ENCODE results near the gene TUBGCP6. TPM values are rescaled to one million over a fixed set of nuclear protein-coding genes. Genes with fewer than 3 reads are reported as not detected.

TUBGCP6 gene
- total RNA-seq, 2 experiments from 2014 or later, result 44.5 to 47.8 TPM

DNA sequence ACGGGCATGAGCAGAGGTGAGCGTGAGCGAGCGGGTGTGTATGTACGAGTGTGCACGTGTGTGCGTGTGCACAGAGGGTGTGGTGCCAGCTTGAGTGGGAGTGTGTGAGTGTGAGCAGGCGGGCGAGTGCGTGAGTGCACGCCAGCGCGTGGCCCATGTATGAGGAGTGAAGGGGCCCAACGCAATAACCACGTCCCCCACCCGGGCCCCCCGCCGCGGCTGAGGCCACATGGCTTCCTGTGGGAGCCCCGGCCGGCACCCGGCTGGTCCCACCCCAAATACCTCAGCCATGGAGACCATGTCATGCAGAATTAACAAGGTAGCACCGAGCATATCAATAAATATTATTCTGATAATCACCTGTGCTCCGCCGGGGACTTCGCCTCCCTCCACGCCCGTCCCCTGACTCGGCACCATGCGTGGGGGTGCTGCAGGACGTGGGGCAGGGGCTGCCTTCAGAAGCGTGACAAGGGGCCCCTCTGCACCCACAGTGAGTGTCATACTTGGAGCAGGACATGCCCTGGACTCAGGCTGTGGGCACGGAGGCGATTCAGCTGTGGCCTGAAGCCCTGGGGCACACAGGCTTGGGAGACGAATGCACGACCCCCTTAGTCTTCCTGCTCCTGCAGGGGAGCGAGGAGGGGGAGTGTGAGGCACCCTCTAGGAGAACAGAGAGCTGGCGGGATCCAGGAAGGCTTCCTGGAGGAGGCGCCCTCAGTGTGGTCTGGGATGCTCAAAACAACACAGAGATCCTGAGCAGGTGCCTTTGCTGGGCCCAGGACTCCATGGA lies 64.7 kb downstream of the TUBGCP6 start:
- H3K27ac Mint-ChIP-seq, result no peak overlapping the region
- CTCF ChIA-PET, result no interaction called here
- no peak for DNase-seq
- H3K4me1 Mint-ChIP-seq (ENCODE audit: low read depth), result peaks cover 3% of the 10 kb centered on the region
- no peak overlapping the region for H3K4me3 Mint-ChIP-seq
- no peaks in the 10 kb centered on the region for H3K36me3 Mint-ChIP-seq (ENCODE audit: low read depth)
- intact Hi-C loops (cut with micrococcal nuclease), result no loop called here
- H3K9me3 Mint-ChIP-seq, result no peaks in the 10 kb centered on the region
- peaks cover 5% of the 10 kb centered on the region for H3K27me3 Mint-ChIP-seq (ENCODE audit: low read depth)

DNA sequence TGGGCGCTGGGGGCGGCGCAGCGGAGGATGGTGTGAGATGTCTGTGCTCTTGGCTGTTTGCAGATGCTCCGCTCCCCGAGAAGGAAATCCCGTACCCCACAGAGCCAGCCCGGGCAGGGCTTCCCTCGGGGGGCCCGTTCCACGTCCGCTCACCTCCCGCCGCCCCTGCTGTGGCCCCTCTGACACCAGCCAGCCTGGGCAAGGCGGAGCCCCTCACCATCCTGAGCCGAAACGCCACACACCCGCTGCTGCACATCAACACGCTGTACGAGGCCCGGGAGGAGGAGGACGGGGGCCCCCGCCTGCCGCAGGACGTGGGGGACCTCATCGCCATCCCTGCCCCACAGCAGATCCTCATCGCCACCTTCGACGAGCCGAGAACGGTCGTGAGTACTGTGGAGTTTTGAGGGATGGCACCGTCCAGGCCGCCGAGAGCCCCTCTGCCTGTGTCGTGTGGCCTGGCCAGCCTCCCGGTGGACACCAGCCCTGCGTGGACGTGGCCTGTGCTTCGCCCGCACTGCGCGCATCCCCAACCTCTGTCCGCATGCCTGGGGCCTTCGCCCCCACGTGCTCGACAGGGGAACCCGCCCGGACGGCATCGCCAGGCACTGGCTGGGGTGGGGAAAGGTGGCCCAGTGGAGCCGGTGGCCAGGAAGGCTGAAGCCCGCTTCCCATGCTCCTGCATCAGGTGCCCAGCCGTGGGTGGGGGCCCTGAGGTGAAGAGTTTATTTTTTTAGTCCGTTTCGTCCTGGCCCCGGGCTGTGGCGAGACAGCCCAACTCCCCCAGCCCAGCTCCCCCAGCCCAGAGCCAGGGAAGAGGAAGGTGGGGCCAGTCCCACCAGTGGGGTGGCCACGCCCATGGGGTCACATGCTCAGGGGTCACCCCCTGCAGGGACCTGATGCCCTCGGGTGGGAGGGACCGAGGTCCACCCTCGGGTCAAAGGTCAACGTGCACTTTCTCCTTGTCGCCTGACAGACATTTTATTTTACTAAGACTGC lies 65.7 kb downstream of the TUBGCP6 start:
- Mint-ChIP-seq H3K27ac (no peak overlapping the region), H3K36me3 (ENCODE audit: low read depth) (no peaks in the 10 kb centered on the region), H3K9me3 (no peaks in the 10 kb centered on the region), H3K27me3 (ENCODE audit: low read depth) (peaks cover 5% of the 10 kb centered on the region), H3K4me3 (no peak overlapping the region), H3K4me1 (ENCODE audit: low read depth) (no peaks in the 10 kb centered on the region)
- DNase-seq, result no peak
- intact Hi-C loops (cut with micrococcal nuclease), result no loop called here
- CTCF ChIA-PET, result no interaction called here

DNA sequence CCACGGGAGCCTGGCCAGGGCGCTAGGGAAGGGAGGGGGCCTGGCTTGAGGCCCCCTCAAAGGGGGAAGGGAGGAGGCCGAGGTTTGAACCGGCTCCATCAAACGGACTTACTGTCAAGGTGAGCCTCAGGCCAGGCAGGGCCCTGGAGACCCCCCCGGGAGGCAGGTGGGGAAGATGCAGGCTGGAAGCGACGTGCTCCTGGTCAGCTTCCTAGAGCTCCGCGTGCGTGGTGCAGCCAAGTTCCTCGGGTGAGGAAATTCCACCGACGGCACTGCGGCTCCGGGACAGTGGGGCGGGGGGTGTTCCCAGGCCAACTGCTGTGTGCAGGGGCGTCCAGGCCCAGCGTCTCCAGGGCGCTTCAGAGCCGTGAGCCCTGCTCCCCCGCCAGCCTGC lies 66.4 kb downstream of the TUBGCP6 start:
- intact Hi-C loops (cut with micrococcal nuclease), result no loop called here
- H3K4me1 Mint-ChIP-seq (ENCODE audit: low read depth), result no peaks in the 10 kb centered on the region
- no peak overlapping the region for H3K4me3 Mint-ChIP-seq
- H3K27ac Mint-ChIP-seq, result no peak overlapping the region
- no peaks in the 10 kb centered on the region for H3K36me3 Mint-ChIP-seq (ENCODE audit: low read depth)
- no peak for DNase-seq
- no peaks in the 10 kb centered on the region for H3K9me3 Mint-ChIP-seq
- CTCF ChIA-PET, result no interaction called here
- H3K27me3 Mint-ChIP-seq (ENCODE audit: low read depth), result peaks cover 8% of the 10 kb centered on the region

DNA sequence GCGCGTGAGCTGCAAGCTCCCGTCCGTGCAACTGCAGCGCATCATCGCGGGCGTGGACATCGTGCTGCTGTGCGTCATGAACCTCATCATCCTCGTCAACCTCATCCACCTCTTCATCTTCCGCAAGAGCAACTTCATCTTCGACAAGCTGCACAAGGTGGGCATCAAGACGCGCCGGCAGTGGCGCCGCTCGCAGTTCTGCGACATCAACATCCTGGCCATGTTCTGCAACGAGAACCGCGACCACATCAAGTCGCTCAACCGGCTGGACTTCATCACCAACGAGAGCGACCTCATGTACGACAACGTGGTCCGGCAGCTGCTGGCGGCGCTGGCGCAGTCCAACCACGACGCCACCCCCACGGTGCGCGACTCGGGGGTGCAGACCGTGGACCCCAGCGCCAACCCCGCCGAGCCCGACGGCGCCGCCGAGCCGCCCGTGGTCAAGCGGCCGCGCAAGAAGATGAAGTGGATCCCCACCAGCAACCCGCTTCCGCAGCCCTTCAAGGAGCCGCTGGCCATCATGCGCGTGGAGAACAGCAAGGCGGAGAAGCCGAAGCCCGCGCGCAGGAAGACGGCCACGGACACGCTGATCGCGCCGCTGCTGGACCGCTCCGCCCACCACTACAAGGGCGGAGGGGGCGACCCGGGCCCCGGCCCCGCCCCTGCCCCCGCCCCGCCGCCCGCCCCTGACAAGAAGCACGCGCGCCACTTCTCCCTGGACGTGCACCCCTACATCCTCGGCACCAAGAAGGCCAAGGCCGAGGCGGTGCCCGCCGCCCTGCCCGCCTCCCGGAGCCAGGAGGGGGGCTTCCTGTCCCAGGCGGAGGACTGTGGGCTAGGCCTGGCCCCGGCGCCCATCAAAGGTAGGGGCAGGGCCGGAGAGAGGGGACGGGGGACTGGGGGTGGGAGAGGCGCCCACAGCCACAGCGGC lies 67.0 kb downstream of the TUBGCP6 start:
- H3K4me1 Mint-ChIP-seq (ENCODE audit: low read depth), result no peaks in the 10 kb centered on the region
- H3K4me3 Mint-ChIP-seq, result no peak overlapping the region
- CTCF ChIA-PET, result no interaction called here
- no peak for DNase-seq
- H3K27ac Mint-ChIP-seq, result no peak overlapping the region
- intact Hi-C loops (cut with micrococcal nuclease), result no loop called here
- H3K36me3 Mint-ChIP-seq (ENCODE audit: low read depth), result no peaks in the 10 kb centered on the region
- no peaks in the 10 kb centered on the region for H3K9me3 Mint-ChIP-seq
- peaks cover 8% of the 10 kb centered on the region for H3K27me3 Mint-ChIP-seq (ENCODE audit: low read depth)

DNA sequence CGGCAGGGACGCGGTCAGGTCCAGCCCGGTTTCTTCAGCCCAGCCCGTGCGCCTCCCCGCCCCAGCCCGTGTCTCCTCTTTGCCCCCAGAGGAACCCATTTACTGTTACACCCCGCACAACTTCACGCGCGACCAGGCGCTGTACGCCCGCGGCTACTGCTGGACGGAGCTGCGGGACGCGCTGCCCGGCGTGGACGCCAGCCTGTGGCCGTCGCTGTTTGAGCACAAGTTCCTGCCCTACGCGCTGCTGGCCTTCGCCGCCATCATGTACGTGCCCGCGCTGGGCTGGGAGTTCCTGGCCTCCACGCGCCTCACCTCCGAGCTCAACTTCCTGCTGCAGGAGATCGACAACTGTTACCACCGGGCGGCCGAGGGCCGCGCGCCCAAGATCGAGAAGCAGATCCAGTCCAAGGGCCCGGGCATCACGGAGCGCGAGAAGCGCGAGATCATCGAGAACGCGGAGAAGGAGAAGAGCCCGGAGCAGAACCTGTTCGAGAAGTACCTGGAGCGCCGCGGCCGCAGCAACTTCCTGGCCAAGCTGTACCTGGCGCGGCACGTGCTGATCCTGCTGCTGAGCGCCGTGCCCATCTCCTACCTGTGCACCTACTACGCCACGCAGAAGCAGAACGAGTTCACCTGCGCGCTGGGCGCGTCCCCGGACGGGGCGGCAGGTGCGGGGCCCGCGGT lies 67.8 kb downstream of the TUBGCP6 start:
- Mint-ChIP-seq H3K9me3 (no peaks in the 10 kb centered on the region), H3K4me3 (no peak overlapping the region), H3K27ac (no peak overlapping the region), H3K36me3 (ENCODE audit: low read depth) (no peaks in the 10 kb centered on the region), H3K27me3 (ENCODE audit: low read depth) (peaks cover 14% of the 10 kb centered on the region), H3K4me1 (ENCODE audit: low read depth) (no peaks in the 10 kb centered on the region)
- CTCF ChIA-PET, result no interaction called here
- DNase-seq, result no peak
- intact Hi-C loops (cut with micrococcal nuclease), result no loop called here

DNA sequence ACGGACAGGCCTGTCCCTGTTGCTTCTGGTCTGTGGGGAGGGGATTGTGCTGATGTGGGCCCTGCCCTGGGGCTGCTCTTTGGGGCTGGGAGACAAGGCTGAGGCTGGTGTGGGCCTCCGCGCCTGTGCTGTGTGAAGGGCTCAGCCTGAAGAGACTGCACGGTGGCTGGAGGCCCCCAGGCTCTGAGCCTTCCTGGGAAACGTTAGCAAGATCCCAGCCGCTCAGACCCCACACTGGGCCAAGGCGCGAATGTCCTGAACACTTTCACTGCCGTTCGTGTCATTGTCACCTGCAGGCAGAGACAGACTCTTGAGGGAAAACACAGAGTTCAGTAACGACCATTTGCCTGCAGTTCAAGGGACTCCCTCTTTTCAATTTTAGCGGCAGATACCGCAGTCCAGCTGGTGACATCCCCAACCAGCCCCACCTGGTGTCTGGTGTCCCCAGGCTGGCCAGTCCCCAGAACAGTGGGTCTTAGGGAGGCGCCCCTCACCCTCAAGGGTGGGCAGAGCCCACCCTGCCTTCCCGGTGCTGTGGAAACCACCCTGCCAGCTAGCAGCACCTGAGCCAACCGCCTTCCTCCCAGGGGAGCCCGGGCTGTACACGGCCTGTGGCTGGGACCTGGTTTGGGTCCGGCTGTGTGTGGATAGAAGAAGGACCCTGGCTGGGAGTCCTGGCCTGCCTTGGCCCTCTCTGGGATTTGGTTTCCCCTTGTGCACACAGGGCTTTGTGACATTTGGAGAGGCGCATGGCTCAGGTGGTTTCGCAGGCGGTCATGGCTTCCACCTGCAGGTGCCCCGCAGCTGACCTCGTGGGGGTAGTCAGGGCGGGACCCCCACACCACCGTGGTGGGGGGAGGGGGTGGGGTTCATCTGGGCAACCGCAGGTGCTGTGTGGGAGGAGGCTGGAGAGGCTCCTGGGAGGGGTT lies 68.6 kb downstream of the TUBGCP6 start:
- DNase-seq, result no peak
- Mint-ChIP-seq H3K27me3 (ENCODE audit: low read depth) (peaks cover 17% of the 10 kb centered on the region), H3K27ac (no peak overlapping the region), H3K4me1 (ENCODE audit: low read depth) (no peaks in the 10 kb centered on the region), H3K4me3 (no peak overlapping the region), H3K9me3 (no peaks in the 10 kb centered on the region), H3K36me3 (ENCODE audit: low read depth) (no peaks in the 10 kb centered on the region)
- CTCF ChIA-PET, result no interaction called here
- intact Hi-C loops (cut with micrococcal nuclease), result no loop called here

DNA sequence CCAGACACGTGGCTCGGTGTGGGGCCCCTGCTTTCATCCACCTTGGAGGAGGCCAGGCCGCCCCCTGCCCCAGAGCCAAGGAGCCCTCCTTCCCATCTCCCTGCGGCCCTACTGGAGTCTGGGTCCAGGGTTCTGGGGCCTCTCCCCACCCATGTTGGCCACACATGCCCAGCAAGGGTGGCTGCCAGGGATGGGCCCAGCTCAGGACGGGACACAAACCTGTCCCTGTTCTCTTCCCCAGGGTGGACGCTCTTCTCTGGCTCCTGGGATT lies 69.7 kb downstream of the TUBGCP6 start:
- intact Hi-C loops (cut with micrococcal nuclease), result no loop called here
- CTCF ChIA-PET, result no interaction called here
- DNase-seq, result no peak
- Mint-ChIP-seq H3K27ac (no peak overlapping the region), H3K4me1 (ENCODE audit: low read depth) (peaks cover 2% of the 10 kb centered on the region), H3K4me3 (no peak overlapping the region), H3K27me3 (ENCODE audit: low read depth) (peaks cover 19% of the 10 kb centered on the region), H3K9me3 (no peaks in the 10 kb centered on the region), H3K36me3 (ENCODE audit: low read depth) (no peaks in the 10 kb centered on the region)

DNA sequence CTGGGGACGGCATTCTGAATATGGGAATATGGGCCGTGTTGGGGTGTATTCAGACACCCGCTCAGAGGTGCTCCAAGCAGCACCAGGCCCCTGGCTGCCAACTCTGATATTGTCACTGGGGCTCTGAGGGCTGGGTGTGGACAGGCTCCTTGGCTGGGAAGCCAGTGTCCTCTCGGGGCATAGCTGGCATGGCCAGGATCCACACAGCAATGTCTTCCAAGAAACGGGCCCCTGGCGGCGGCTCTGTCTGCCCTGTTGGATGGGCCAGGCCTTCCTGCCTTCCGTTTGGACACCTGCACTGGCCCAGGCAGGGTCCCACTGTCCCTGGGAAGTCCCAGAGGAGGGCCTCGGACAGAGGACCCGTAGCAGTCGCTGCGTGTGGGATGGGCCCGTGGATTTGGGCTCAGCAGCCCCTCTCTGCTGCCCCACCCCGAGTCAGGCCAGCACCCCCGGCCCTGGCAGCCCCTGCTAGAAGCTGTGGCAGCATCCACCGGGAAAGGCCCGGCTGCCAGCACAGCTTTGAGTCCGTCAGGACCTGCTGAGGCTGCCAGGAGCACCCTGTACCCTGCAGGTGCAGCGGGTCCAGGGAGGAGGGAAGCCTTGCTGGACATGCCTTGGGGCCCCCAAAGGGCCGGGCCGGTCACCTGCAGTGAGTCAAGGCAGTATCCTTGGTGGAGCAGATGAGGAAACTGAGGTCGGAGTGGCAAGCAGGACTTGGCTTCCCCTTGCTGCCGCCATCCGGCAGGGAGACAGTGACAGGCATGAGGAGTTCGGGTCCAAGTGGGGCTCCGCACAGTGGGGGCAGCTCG lies 70.2 kb downstream of the TUBGCP6 start:
- H3K9me3 Mint-ChIP-seq, result no peaks in the 10 kb centered on the region
- peaks cover 17% of the 10 kb centered on the region for H3K27me3 Mint-ChIP-seq (ENCODE audit: low read depth)
- no peak for DNase-seq
- H3K4me1 Mint-ChIP-seq (ENCODE audit: low read depth), result peaks cover 2% of the 10 kb centered on the region
- no peaks in the 10 kb centered on the region for H3K36me3 Mint-ChIP-seq (ENCODE audit: low read depth)
- no peak overlapping the region for H3K27ac Mint-ChIP-seq
- intact Hi-C loops (cut with micrococcal nuclease), result no loop called here
- no peak overlapping the region for H3K4me3 Mint-ChIP-seq
- CTCF ChIA-PET, result no interaction called here

DNA sequence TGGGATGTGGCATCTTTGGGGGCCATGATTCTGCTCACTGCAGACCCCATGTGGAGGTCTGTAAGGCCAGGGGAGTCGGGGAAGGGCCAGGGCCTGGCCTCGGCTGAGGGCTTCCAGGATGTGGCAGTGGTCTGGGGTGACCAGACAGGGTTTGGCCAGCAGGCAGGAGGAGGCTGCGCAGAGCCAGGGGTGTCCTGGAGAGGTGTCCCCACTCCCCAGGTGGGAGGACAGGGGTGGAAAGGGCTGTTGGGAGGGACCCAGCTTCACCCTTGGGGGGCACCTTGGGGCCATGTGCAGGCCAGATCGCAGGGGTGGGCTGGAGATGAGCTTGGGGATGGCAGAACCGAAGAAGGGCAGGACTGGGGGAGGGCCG lies 70.9 kb downstream of the TUBGCP6 start:
- H3K27me3 Mint-ChIP-seq (ENCODE audit: low read depth), result peaks cover 18% of the 10 kb centered on the region
- no peaks in the 10 kb centered on the region for H3K9me3 Mint-ChIP-seq
- intact Hi-C loops (cut with micrococcal nuclease), result no loop called here
- no peak overlapping the region for H3K27ac Mint-ChIP-seq
- no peak overlapping the region for H3K4me3 Mint-ChIP-seq
- CTCF ChIA-PET, result no interaction called here
- H3K36me3 Mint-ChIP-seq (ENCODE audit: low read depth), result no peaks in the 10 kb centered on the region
- H3K4me1 Mint-ChIP-seq (ENCODE audit: low read depth), result peaks cover 2% of the 10 kb centered on the region
- no peak for DNase-seq

DNA sequence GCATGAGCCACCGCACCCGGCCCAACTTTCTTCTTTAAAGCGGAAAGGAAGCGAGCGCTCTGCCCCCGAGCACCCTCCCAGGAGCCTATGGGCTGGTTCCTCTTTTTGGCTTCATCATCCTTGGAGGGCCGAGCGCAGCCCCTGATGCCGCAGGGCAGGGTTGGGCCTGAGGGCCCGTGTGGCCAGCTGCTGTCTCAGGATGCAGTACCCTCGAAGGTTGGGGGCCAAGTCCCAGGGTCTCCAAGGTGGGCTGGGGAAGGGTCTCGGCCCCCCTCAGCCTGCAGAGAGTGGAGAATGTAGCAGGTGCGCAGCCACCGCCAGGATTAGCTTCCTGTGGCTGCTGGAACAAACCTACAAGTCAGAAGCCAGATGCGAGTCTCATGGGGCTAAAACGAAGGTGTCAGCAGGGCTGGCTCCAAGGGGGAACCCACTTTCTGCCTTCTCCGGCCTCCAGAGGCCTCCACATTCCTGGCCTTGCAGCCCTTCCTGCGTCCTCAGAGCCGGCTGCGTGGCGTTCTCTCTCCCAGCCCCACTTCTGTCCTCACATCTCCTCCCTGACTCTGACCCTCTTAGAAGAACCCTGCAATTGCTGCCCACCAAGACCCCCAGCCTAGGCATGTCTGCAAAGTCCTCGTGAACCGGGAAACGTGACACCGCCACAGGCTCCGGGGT lies 71.4 kb downstream of the TUBGCP6 start:
- H3K9me3 Mint-ChIP-seq, result no peaks in the 10 kb centered on the region
- no peak overlapping the region for H3K27ac Mint-ChIP-seq
- H3K4me1 Mint-ChIP-seq (ENCODE audit: low read depth), result peaks cover 2% of the 10 kb centered on the region
- H3K4me3 Mint-ChIP-seq, result no peak overlapping the region
- intact Hi-C loops (cut with micrococcal nuclease), result no loop called here
- H3K36me3 Mint-ChIP-seq (ENCODE audit: low read depth), result no peaks in the 10 kb centered on the region
- CTCF ChIA-PET, result no interaction called here
- peaks cover 23% of the 10 kb centered on the region for H3K27me3 Mint-ChIP-seq (ENCODE audit: low read depth)
- no peak for DNase-seq
